MM.1S (cell line): ENCODE data around the gene CAPN15.
A peak's percentile ranks its signal among the peaks of the same experiment; 100 is the strongest.

Experiments
- DNase-seq: peaks from one replicate; pipeline ENCODE4 v3.0.0-alpha.2; 2015
- H2AFZ ChIP-seq: fragments of 300-600 bp; sonication (generic); 2 replicates; pipeline ENCODE4 v1.6.0; 2016; ENCODE audit warnings: antibody characterized with exemption, low read length
- H3F3A ChIP-seq: fragments of 300-600 bp; sonication (generic); 2 replicates; pipeline ENCODE4 v1.6.1; 2016; ENCODE audit warnings: mild to moderate bottlenecking, antibody characterized with exemption, low read length, moderate library complexity, mixed read lengths; ENCODE audit not compliant: insufficient read depth
- H3K27ac ChIP-seq: fragments of 300-600 bp; sonication (generic); 2 replicates; pipeline ENCODE4 v1.5.1; 2016; ENCODE audit warnings: mild to moderate bottlenecking, low read length
- H3K27me3 ChIP-seq: fragments of 300-600 bp; sonication (generic); replicated peaks from 2 replicates; pipeline ENCODE4 v1.6.0; 2016; ENCODE audit warnings: low read length; ENCODE audit not compliant: insufficient read depth
- H3K36me3 ChIP-seq: fragments of 300-600 bp; sonication (generic); replicated peaks from 2 replicates; pipeline ENCODE4 v1.6.1; 2016; ENCODE audit warnings: mild to moderate bottlenecking, low read length, mixed read lengths; ENCODE audit not compliant: insufficient read depth
- H3K4me1 ChIP-seq: fragments of 300-600 bp; sonication (generic); 2 replicates; pipeline ENCODE4 v1.6.1; 2016; ENCODE audit warnings: low read length, mixed read lengths
- H3K4me2 ChIP-seq: fragments of 300-600 bp; sonication (generic); 2 replicates; pipeline ENCODE4 v1.6.0; 2016; ENCODE audit warnings: low read depth, low read length
- H3K4me3 ChIP-seq: fragments of 300-600 bp; sonication (generic); 2 replicates; pipeline ENCODE4 v1.5.1; 2016; ENCODE audit warnings: low read length, mixed read lengths
- H3K79me2 ChIP-seq: fragments of 300-600 bp; sonication (generic); 2 replicates; pipeline ENCODE4 v1.6.1; 2016; ENCODE audit warnings: mixed run types, low read length, mixed read lengths
- H3K9ac ChIP-seq: fragments of 300-600 bp; sonication (generic); 2 replicates; pipeline ENCODE4 v1.6.1; 2016; ENCODE audit warnings: low read length, mixed read lengths
- H3K9me2 ChIP-seq: fragments of 300-600 bp; sonication (generic); replicated peaks from 2 replicates; pipeline ENCODE4 v1.6.1; 2016; ENCODE audit warnings: mild to moderate bottlenecking, low read length, mixed read lengths; ENCODE audit not compliant: insufficient read depth
- H3K9me3 ChIP-seq: fragments of 300-600 bp; sonication (generic); replicated peaks from 2 replicates; pipeline ENCODE4 v1.6.1; 2016; ENCODE audit warnings: mild to moderate bottlenecking, low read length, mixed read lengths; ENCODE audit not compliant: insufficient read depth
- H4K20me1 ChIP-seq: fragments of 300-600 bp; sonication (generic); 2 replicates; pipeline ENCODE4 v1.6.1; 2016; ENCODE audit warnings: mild to moderate bottlenecking, low read length, moderate library complexity, mixed read lengths; ENCODE audit not compliant: insufficient read depth
- EZH2 ChIP-seq: fragments of 300-600 bp; sonication (generic); optimal IDR thresholded peaks from 2 replicates; pipeline ENCODE3; 2017; ENCODE audit warnings: low read depth, mild to moderate bottlenecking, antibody characterized with exemption, low read length, mixed read lengths
- EZH2phosphoT487 ChIP-seq: fragments of 300-600 bp; sonication (generic); IDR thresholded peaks from 2 replicates; pipeline ENCODE4 v1.6.1; 2018; ENCODE audit warnings: antibody characterized with exemption, low read length
- TF ChIP-seq, protein P1 (sequence below): fragments of 300-600 bp; sonication (generic); IDR thresholded peaks from 2 replicates; pipeline ENCODE4 v1.5.1; 2016; ENCODE audit warnings: antibody characterized with exemption, low read length, mixed read lengths

The CAPN15 gene

DNA sequence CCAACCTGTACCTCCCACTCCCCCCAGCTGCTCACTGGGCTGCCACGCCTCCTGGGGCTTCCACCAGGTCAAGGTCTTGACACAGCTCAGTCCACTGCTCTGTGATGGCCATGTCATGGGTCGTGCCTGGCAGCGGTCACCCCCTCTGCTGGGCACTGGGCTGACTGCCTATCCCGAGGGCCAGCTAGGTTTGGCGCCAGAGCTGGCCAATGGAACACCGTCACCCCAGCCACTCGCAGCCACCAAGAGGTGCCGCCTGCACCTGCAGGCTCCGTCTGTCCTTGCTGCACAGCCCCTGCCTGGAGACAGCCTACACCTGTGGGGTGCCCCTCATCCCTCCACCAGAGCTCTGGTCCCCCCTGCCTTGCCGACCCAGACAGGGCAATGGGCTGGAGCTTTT lies 57.8 kb downstream of the CAPN15 start:
- Histone ChIP-seq H3K27ac (no peak overlapping the region), H2AFZ (no peak overlapping the region), H3K9me2 (no peaks in the 10 kb centered on the region), H3K4me3 (no peak overlapping the region), H3K4me2 (no peak overlapping the region), H3K9me3 (no peaks in the 10 kb centered on the region), H3K79me2 (peaks cover 21% of the 10 kb centered on the region), H3F3A (peaks cover 9% of the 10 kb centered on the region; the same call in 1 of the 2 replicates), H4K20me1 (no peaks in the 10 kb centered on the region), H3K9ac (no peak overlapping the region), H3K27me3 (no peaks in the 10 kb centered on the region), H3K4me1 (peaks cover 8% of the 10 kb centered on the region), H3K36me3 (no peaks in the 10 kb centered on the region)
- DNase-seq: no peak
- TF ChIP-seq, protein P1, sequence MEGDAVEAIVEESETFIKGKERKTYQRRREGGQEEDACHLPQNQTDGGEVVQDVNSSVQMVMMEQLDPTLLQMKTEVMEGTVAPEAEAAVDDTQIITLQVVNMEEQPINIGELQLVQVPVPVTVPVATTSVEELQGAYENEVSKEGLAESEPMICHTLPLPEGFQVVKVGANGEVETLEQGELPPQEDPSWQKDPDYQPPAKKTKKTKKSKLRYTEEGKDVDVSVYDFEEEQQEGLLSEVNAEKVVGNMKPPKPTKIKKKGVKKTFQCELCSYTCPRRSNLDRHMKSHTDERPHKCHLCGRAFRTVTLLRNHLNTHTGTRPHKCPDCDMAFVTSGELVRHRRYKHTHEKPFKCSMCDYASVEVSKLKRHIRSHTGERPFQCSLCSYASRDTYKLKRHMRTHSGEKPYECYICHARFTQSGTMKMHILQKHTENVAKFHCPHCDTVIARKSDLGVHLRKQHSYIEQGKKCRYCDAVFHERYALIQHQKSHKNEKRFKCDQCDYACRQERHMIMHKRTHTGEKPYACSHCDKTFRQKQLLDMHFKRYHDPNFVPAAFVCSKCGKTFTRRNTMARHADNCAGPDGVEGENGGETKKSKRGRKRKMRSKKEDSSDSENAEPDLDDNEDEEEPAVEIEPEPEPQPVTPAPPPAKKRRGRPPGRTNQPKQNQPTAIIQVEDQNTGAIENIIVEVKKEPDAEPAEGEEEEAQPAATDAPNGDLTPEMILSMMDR: peak; percentile 9; the same call in 1 of the 2 replicates
- TF ChIP-seq EZH2phosphoT487: no peak

- Histone ChIP-seq H3K36me3 (no peaks in the 10 kb centered on the region), H3F3A (peaks cover 9% of the 10 kb centered on the region; the same call in 1 of the 2 replicates), H3K4me2 (no peak overlapping the region), H3K9ac (no peak overlapping the region), H2AFZ (no peak overlapping the region), H3K27me3 (no peaks in the 10 kb centered on the region), H3K4me1 (peaks cover 8% of the 10 kb centered on the region), H4K20me1 (no peaks in the 10 kb centered on the region), H3K27ac (no peak overlapping the region), H3K9me2 (no peaks in the 10 kb centered on the region), H3K79me2 (peaks cover 29% of the 10 kb centered on the region), H3K4me3 (no peak overlapping the region), H3K9me3 (no peaks in the 10 kb centered on the region)
- TF ChIP-seq EZH2phosphoT487 (no peak), EZH2 (no peak)
- TF ChIP-seq, protein P1: no peak
- DNase-seq: no peak
Measured at GRCh38 chr16:586047-586644, 58.6 kb downstream of the CAPN15 start.

DNA sequence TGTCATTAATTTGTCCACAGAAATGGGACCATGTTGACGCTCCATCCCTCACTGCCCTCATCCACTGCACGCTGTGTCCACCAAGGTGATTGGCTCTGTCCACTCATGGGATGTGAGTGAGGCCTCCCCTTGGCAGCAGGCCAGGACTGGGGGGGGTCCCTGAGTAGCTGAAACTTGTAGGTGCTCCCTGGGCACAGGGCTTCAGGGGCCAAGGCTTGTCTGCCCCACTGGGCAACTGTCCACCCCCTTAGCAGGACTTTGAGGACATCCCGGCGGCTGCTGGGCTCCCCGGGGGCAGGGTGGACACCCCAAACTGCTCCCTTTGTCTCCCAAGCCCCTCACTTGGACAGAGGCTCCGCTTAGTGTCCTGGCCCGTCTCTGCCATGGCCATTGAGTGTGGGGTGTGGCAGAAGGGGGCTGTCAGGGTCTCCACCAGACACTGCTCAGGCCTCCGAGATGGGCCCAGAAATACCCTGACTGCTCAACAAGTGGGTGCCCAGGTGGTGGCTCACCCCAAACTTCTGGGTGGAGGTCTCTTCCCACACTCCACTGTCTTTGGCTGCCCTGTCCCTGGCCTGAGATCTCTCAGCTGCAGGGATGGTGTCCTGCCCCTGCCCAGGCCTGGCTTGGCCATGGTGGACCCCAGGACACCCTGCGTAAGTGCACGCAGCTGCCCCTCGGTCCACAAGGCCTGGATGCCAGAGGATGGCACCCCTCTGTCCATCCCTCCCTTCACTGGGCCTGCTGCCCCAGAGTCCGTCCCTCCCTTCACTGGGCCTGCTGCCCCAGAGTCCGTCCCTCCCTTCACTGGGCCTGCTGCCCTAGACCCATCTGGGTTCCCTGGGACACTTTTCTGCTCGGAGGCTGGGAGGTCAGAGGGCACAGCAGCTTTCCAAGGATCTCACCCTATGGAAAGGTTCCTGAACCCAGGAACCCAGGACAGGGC lies 59.4 kb downstream of the CAPN15 start:
- Histone ChIP-seq H3K79me2 (peaks cover 36% of the 10 kb centered on the region), H3K9me2 (no peaks in the 10 kb centered on the region), H3K27me3 (no peaks in the 10 kb centered on the region), H3F3A (peaks cover 9% of the 10 kb centered on the region; the same call in 1 of the 2 replicates), H3K9ac (no peak overlapping the region; the same call in 1 of the 2 replicates), H2AFZ (no peak overlapping the region), H3K36me3 (no peaks in the 10 kb centered on the region), H3K4me1 (peaks cover 8% of the 10 kb centered on the region), H4K20me1 (no peaks in the 10 kb centered on the region), H3K4me2 (no peak overlapping the region), H3K27ac (no peak overlapping the region), H3K9me3 (no peaks in the 10 kb centered on the region), H3K4me3 (no peak overlapping the region)
- TF ChIP-seq EZH2phosphoT487 (no peak), EZH2 (no peak)
- TF ChIP-seq, protein P1: no peak
- no peak for DNase-seq
